DOHH2 (cell line): Measurements from ENCODE around the gene PCBD2.

ENCODE experiments used
- EZH2phosphoT487 ChIP-seq: fragments of 200-600 bp; sonication (generic); IDR thresholded peaks from 2 replicates; pipeline ENCODE4 v1.6.1; 2017; ENCODE audit warnings: borderline replicate concordance, mild to moderate bottlenecking, antibody characterized with exemption, low read length, moderate library complexity, mixed read lengths
- TF ChIP-seq, protein P1 (sequence below): fragments of 200-600 bp; sonication (generic); IDR thresholded peaks from one replicate; pipeline ENCODE4 v1.5.1; 2014; ENCODE audit warnings: antibody characterized with exemption, mild to moderate bottlenecking, low read depth, low read length; ENCODE audit not compliant: poor library complexity, severe bottlenecking

DNA sequence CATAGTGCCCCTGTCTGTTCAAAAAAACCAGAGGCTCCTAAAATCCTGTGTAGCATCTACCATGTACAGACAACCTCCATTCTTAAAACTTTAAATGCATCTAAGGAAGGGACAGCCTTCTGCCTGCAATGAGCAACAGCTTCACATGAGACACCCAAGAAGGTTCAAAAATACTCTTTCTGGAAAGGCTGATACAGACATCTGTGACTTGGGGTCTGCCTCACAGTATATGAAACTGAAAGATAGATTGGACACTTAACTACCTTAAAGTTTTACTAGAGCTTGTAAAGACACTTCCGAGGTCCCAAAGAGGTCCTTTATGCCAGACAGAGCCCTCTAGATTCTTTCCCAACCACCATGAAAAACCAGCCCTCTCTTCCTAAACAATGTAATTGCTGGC is 34.6 kb downstream of the PCBD2 start:
- TF ChIP-seq, protein P1, sequence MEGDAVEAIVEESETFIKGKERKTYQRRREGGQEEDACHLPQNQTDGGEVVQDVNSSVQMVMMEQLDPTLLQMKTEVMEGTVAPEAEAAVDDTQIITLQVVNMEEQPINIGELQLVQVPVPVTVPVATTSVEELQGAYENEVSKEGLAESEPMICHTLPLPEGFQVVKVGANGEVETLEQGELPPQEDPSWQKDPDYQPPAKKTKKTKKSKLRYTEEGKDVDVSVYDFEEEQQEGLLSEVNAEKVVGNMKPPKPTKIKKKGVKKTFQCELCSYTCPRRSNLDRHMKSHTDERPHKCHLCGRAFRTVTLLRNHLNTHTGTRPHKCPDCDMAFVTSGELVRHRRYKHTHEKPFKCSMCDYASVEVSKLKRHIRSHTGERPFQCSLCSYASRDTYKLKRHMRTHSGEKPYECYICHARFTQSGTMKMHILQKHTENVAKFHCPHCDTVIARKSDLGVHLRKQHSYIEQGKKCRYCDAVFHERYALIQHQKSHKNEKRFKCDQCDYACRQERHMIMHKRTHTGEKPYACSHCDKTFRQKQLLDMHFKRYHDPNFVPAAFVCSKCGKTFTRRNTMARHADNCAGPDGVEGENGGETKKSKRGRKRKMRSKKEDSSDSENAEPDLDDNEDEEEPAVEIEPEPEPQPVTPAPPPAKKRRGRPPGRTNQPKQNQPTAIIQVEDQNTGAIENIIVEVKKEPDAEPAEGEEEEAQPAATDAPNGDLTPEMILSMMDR, result no peak
- TF ChIP-seq EZH2phosphoT487, result no peak
